Testis (tissue), 3 donors: ENCODE results near the gene CST11. TPM values are rescaled to one million over a fixed set of nuclear protein-coding genes. Genes with fewer than 3 reads are reported as not detected.
A peak's percentile ranks its signal among the peaks of the same experiment; 100 is the strongest.

Source experiments
- DNase-seq: peaks from one replicate; pipeline ENCODE4 v3.0.0-alpha.2; 2019
- H3K27ac ChIP-seq, 2 donors: fragments of 200-600 bp; sonication (generic); one replicate each; pipeline ENCODE4 v1.5.1; 2019
- H3K27me3 ChIP-seq: fragments of 200-600 bp; sonication (generic); one replicate; pipeline ENCODE4 v1.5.1; 2019
- H3K36me3 ChIP-seq: fragments of 200-600 bp; sonication (generic); one replicate; pipeline ENCODE4 v1.5.1; 2017; ENCODE audit warnings: low read depth; ENCODE audit errors: missing control alignments
- H3K4me1 ChIP-seq: fragments of 200-600 bp; sonication (generic); one replicate; pipeline ENCODE4 v1.5.1; 2019
- H3K4me3 ChIP-seq, 2 donors: fragments of 200-600 bp; sonication (generic); one replicate each; pipeline ENCODE4 v1.5.1; 2017 to 2019
- H3K9me3 ChIP-seq: fragments of 200-600 bp; sonication (generic); one replicate; pipeline ENCODE4 v1.5.1; 2017
- POLR2A ChIP-seq: fragments of 450-650 bp; IDR thresholded peaks from one replicate; pipeline ENCODE4 v1.6.1; 2017; ENCODE audit warnings: antibody characterized with exemption, mild to moderate bottlenecking, moderate library complexity
- WGBS, 2 donors: methylation state at CpG; one replicate each; pipeline ENCODE4 v1.1.5; 2018; 5-methylcytosine and 5-hydroxymethylcytosine counted together
- intact Hi-C: fragments of 100-400 bp; cut with DNase I; formaldehyde crosslinking; loops from one replicate; pipeline ENCODE4 v1.15.1; 2023; ENCODE audit warnings: low total_unique reads
- polyA plus RNA-seq: library from polyadenylated mRNA; stranded (reverse); fragments of 350-450 nt; fragmentation: Illumina TruSeq; extraction: RNeasy Lipid Tissue Mini Kit (QIAGEN cat#74804); gene quantifications from one replicate; pipeline ENCODE4 v1.2.3, GENCODE V29; 2014; ENCODE audit warnings: low read depth, low replicate concordance; ENCODE audit not compliant: insufficient read depth
- total RNA-seq, 2 donors: library from RNA; depleted of rRNA; stranded (reverse); fragments of >200 nt; gene quantifications; one replicate each; pipeline ENCODE4 v1.2.3, GENCODE V29; 2016
- TF ChIP-seq, protein P1 (sequence below), 3 experiments: fragments of 450-650 bp in 2 of 3; fragments of 200-600 bp in 1 of 3; sonication (generic) in 1 of 3; IDR thresholded peaks; one replicate each; pipeline ENCODE4 v1.5.1; 2016 to 2019; ENCODE audit warnings: antibody characterized with exemption in 3 of 3, mild to moderate bottlenecking in 2 of 3, moderate library complexity in 1 of 3

CST11 gene
- total and polyA plus RNA-seq, 3 donors from 2014 or later = not detected

DNA sequence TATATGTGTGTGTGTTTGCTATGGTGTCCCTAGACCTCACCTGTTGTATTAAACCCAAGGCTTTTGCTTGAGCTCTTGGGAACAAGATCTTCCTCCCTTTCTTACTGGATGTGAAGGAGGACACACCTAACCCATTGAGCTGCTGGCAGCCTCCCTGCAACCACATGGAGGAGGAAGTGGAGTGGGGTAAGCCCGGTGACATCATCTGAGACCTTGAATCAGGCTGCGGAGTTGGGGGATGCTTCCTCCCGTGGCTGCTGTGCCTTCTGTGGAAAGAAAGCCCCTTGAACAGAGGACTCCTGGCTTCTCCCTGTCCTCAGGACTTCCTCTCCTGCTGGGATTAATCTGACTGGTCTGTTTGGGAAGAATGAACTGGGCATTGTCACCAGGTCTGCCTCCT, 3.3 kb downstream of the CST11 start:
- intact Hi-C loops = loop anchor here (10.0 kb wide), 1 partner anchor 155 kb away; the partner anchor contains the start of gene CST9
- Histone ChIP-seq H3K4me1 (no peaks in the 10 kb centered on the region), H3K4me3 (no peak overlapping the region), H3K36me3 (no peaks in the 10 kb centered on the region), H3K27ac (no peak overlapping the region), H3K9me3 (no peaks in the 10 kb centered on the region), H3K27me3 (no peaks in the 10 kb centered on the region)
- WGBS, 2 donors = 41% methylated on average over 3 of the region's 3 CpGs; no CpG with 5 or more reads in 1 of the 2 donors
- TF ChIP-seq POLR2A = no peak
- TF ChIP-seq, protein P1, sequence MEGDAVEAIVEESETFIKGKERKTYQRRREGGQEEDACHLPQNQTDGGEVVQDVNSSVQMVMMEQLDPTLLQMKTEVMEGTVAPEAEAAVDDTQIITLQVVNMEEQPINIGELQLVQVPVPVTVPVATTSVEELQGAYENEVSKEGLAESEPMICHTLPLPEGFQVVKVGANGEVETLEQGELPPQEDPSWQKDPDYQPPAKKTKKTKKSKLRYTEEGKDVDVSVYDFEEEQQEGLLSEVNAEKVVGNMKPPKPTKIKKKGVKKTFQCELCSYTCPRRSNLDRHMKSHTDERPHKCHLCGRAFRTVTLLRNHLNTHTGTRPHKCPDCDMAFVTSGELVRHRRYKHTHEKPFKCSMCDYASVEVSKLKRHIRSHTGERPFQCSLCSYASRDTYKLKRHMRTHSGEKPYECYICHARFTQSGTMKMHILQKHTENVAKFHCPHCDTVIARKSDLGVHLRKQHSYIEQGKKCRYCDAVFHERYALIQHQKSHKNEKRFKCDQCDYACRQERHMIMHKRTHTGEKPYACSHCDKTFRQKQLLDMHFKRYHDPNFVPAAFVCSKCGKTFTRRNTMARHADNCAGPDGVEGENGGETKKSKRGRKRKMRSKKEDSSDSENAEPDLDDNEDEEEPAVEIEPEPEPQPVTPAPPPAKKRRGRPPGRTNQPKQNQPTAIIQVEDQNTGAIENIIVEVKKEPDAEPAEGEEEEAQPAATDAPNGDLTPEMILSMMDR (IDR thresholded peaks at IDR 0.05) = no peak
- DNase-seq = no peak

DNA sequence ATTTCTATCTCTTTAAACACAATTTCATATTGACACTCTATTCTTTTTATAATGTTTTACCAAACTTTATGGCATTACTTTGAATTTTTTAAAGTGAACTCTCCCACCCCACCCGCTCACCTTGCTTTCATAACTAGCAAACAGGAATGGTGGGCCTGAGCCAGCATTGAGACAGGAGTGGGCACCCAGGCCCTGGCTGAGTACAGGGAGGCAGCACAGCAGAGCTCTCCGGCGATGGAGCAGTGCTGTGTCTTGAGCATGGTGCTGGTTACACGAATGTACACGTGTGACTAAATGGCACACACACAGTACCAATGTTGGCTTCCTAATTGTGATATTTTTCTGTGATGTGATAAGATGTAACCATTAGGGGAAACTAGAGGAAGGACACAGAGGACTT, 4.5 kb downstream of the CST11 start:
- TF ChIP-seq POLR2A = no peak
- TF ChIP-seq, protein P1 (IDR thresholded peaks at IDR 0.05) = no peak
- Histone ChIP-seq H3K9me3 (no peaks in the 10 kb centered on the region), H3K36me3 (no peaks in the 10 kb centered on the region), H3K27ac (no peak overlapping the region), H3K4me1 (peaks cover 2% of the 10 kb centered on the region), H3K4me3 (no peak overlapping the region), H3K27me3 (no peaks in the 10 kb centered on the region)
- DNase-seq = no peak
- intact Hi-C loops = loop anchor here (10.0 kb wide), 1 partner anchor 157 kb away; the partner anchor contains the start of gene CST9
- WGBS, 2 donors = 85 to 92% methylated on average over 5 of the region's 5 CpGs

DNA sequence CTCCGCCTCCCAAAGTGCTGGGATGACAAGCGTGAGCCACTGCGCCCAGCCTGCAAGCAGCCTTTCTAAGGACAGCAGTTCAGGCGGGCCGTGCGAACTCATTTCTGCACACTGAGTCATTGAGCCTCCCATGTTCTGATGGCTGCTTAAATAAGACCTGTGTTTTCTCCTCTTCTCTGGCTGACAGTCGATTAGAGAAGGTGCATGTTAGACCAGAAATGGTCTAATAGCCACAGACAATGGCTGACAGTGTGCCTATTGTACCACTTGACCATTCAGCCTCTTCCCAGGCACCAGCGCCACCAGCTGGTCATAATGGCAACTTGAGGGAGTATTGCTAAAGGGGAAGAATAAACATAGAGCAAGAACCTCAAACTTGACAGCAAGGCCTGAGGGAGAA, 6.2 kb downstream of the CST11 start:
- Histone ChIP-seq H3K27ac (no peak overlapping the region), H3K4me3 (no peak overlapping the region), H3K9me3 (no peaks in the 10 kb centered on the region), H3K36me3 (no peaks in the 10 kb centered on the region), H3K27me3 (no peaks in the 10 kb centered on the region), H3K4me1 (peaks cover 2% of the 10 kb centered on the region)
- TF ChIP-seq POLR2A = no peak
- TF ChIP-seq, protein P1 (IDR thresholded peaks at IDR 0.05) = peak; percentile 46 to 64 (median 48)
- DNase-seq = peak; percentile 80
- intact Hi-C loops = loop anchor here (10.0 kb wide), 1 partner anchor 158 kb away; the partner anchor contains the start of gene CST9
- 83 to 88% methylated on average over 8 of the region's 8 CpGs for WGBS, 2 donors

DNA sequence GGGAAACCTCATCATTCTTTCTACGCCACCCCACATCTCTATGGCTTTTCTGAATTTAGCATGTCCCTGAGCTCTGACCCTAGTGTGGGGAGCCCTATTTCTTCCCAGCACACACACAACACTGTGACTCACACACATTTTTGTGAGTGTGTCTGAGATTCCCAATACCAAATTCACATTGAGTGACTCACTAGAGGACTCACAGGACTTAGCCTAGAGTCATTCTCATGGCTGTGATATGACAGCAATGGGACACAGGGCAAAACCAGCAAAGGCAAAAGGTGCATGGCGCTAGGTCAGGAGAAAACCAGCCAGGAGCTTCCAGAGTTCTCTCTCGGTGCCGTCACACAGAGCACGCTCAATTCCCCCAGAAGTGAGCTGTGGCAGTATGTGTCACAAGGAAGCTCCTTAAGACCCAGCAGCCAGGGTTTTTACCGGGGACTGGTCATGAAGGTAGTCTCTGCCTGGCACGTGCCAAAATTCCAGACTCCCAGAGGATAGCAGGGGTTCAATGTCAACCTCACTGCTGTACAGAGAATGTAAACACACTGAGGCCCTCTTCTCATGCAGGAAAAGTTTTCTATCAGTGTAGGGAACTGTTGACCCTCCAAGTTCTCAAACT, 7.0 kb downstream of the CST11 start:
- no peaks in the 10 kb centered on the region for H3K27me3 ChIP-seq
- H3K4me3 ChIP-seq = no peak overlapping the region
- no peak overlapping the region for H3K27ac ChIP-seq
- intact Hi-C loops = loop anchor here (10.0 kb wide), 1 partner anchor 159 kb away; the partner anchor contains the start of gene CST9
- no peak for TF ChIP-seq POLR2A
- TF ChIP-seq, protein P1 (IDR thresholded peaks at IDR 0.05) = no peak
- H3K9me3 ChIP-seq = no peaks in the 10 kb centered on the region
- DNase-seq = no peak
- peaks cover 2% of the 10 kb centered on the region for H3K4me1 ChIP-seq
- H3K36me3 ChIP-seq = no peaks in the 10 kb centered on the region
- whole genome bisulfite sequencing, 2 donors = 82 to 92% methylated on average over 6 to 7 of the region's 7 CpGs

DNA sequence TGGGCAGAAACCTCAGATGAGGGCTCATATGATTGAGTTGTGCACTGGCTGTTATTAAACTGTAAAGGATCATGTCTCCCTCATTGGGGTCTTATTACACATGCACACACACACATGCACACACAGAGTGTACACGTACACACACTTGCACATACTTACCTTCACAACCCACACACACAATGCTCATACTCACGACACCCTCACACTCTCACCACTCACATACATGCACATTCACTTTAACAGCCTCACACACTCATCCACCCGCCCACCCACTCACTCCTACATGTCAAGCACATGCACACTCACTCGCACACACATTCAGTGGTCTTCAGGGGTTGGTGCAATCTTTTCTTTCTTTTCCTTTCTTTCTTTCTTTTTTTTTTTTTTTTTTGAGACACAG, 7.8 kb downstream of the CST11 start:
- no peak for TF ChIP-seq POLR2A
- TF ChIP-seq, protein P1 (IDR thresholded peaks at IDR 0.05) = no peak
- peaks cover 2% of the 10 kb centered on the region for H3K4me1 ChIP-seq
- WGBS, 2 donors = 91 to 96% methylated on average over 4 of the region's 4 CpGs
- no peak overlapping the region for H3K27ac ChIP-seq
- no peak for DNase-seq
- H3K36me3 ChIP-seq = no peaks in the 10 kb centered on the region
- no peaks in the 10 kb centered on the region for H3K27me3 ChIP-seq
- H3K4me3 ChIP-seq = no peak overlapping the region
- intact Hi-C loops = loop anchor here (10.0 kb wide), 1 partner anchor 160 kb away; the partner anchor contains the start of gene CST9
- no peaks in the 10 kb centered on the region for H3K9me3 ChIP-seq
